K562 (cell line): ENCODE results near the gene SLC2A2. TPM values are rescaled to one million over a fixed set of nuclear protein-coding genes. Genes with fewer than 3 reads are reported as not detected.

Source experiments
- ATAC-seq: fragments of 200-7000 bp; cut with Tn5 transposase; 3 replicates; pipeline ENCODE4 v1.9.1; 2020; ENCODE audit warnings: moderate library complexity
- BruUV-seq: library from RNA; stranded (reverse); fragments of 400-500 nt; replicated peaks from 2 replicates; lab custom pipeline; 2021; lab: Mats Ljungman, UMichigan
- CTCF ChIA-PET: fragments of 300-600 bp; formaldehyde crosslinking; extraction: SDS; loops from one replicate; lab custom pipeline; 2021; ENCODE audit warnings: low intra/inter-chr PET ratio; lab: Yijun Ruan, JAX
- POLR2A ChIA-PET: fragments of 300-600, 350-650 bp; sonication (Branson Sonifier 250); formaldehyde crosslinking; extraction: SDS; loops from one replicate; lab custom pipeline; 2021; ENCODE audit warnings: antibody characterized with exemption, inconsistent platforms; lab: Yijun Ruan, JAX
- DNase-seq, 4 experiments: peaks; one replicate each; pipeline versions ENCODE4 v3.0.0 to v3.0.0-alpha.2; 2011 to 2018; ENCODE audit warnings: low spot score in 3 of 4, mixed read lengths in 3 of 4; ENCODE audit errors: extremely low read depth in 1 of 4
- FAIRE-seq: peaks from 2 replicates; lab custom pipeline; 2011; peaks lifted over from hg19 to GRCh38; lab: Jason Lieb, UNC
- H2AFZ ChIP-seq: 2 replicates; pipeline ENCODE4 v1.6.0; 2011; ENCODE audit warnings: low read depth, low read length, control low read depth, inconsistent platforms
- H3K27ac ChIP-seq: fragments of 200-600 bp; 3 replicates; pipeline ENCODE4 v1.8.0; 2011; ENCODE audit warnings: low read depth, mild to moderate bottlenecking, control low read depth, inconsistent platforms, low read length, moderate library complexity, mixed read lengths; ENCODE audit errors: extremely low read depth
- H3K27me3 ChIP-seq, 2 experiments: fragments of 300-600 bp in 1 of 2; 2 replicates in 1 of 2; 3 replicates in 1 of 2; pipeline versions ENCODE4 v1.6.0 to v1.8.0; 2011; ENCODE audit warnings: inconsistent platforms in 2 of 2, low read length in 2 of 2, mild to moderate bottlenecking in 1 of 2, mixed read lengths in 1 of 2, moderate library complexity in 1 of 2; ENCODE audit not compliant: control insufficient read depth in 2 of 2, insufficient read depth in 2 of 2
- H3K36me3 ChIP-seq: fragments of 300-600 bp; 3 replicates; pipeline ENCODE4 v1.8.0; 2011; ENCODE audit warnings: mild to moderate bottlenecking, low read length, inconsistent platforms; ENCODE audit not compliant: control insufficient read depth, insufficient read depth
- H3K4me1 ChIP-seq, 2 experiments: fragments of 200-600 bp in 1 of 2; replicated peaks in 1 of 2; 2 replicates in 1 of 2; 3 replicates in 1 of 2; pipeline versions ENCODE4 v1.5.1 to v1.8.0; 2011; ENCODE audit warnings: inconsistent platforms in 2 of 2, low read length in 2 of 2, mild to moderate bottlenecking in 1 of 2, mixed read lengths in 1 of 2, moderate library complexity in 1 of 2; ENCODE audit not compliant: control insufficient read depth in 2 of 2, insufficient read depth in 2 of 2
- H3K4me2 ChIP-seq: 2 replicates; pipeline ENCODE4 v1.6.1; 2011; ENCODE audit warnings: low read length, control low read depth, inconsistent platforms, mixed read lengths; ENCODE audit not compliant: insufficient read depth
- H3K4me3 ChIP-seq: fragments of 200-600 bp; sonication (generic), shearing (Covaris generic); 2 replicates; pipeline ENCODE4 v1.5.1; 2016; ENCODE audit warnings: control low read depth, inconsistent platforms
- H3K79me2 ChIP-seq: fragments of 200-600 bp; 3 replicates; pipeline ENCODE4 v1.8.0; 2011; ENCODE audit warnings: low read length, inconsistent platforms; ENCODE audit not compliant: control insufficient read depth, insufficient read depth
- H3K9ac ChIP-seq, 2 experiments: 2 replicates each; pipeline versions ENCODE4 v1.6.0 to v1.6.1; 2011; ENCODE audit warnings: low read depth in 2 of 2, low read length in 2 of 2, control low read depth in 1 of 2, inconsistent platforms in 1 of 2, mild to moderate bottlenecking in 1 of 2, mixed read lengths in 1 of 2; ENCODE audit not compliant: insufficient read depth in 1 of 2
- H3K9me1 ChIP-seq: one replicate; pipeline ENCODE4 v1.6.0; 2011; ENCODE audit warnings: inconsistent platforms, mild to moderate bottlenecking, low read length, moderate library complexity; ENCODE audit not compliant: control insufficient read depth, insufficient read depth
- H3K9me3 ChIP-seq: replicated peaks from 2 replicates; pipeline ENCODE4 v1.5.1; 2011; ENCODE audit warnings: low read depth, low read length, inconsistent platforms; ENCODE audit not compliant: control insufficient read depth, insufficient read depth
- H4K20me1 ChIP-seq: replicated peaks from 2 replicates; pipeline ENCODE4 v1.6.1; 2011; ENCODE audit warnings: low read length, inconsistent platforms, mixed read lengths; ENCODE audit not compliant: control insufficient read depth, insufficient read depth
- ATF1 ChIP-seq, 2 experiments: fragments of 450-650 bp in 1 of 2; IDR thresholded peaks; 2 replicates each; pipeline ENCODE4 v1.6.1; 2016; ENCODE audit warnings: missing compliant biosample characterization in 1 of 2, missing genetic modification characterization in 1 of 2
- MTA2 ChIP-seq: fragments of 450-650 bp; IDR thresholded peaks from 2 replicates; pipeline ENCODE4 v1.6.1; 2016; ENCODE audit warnings: low read depth
- POLR2AphosphoS2 ChIP-seq: IDR thresholded peaks from 2 replicates; pipeline ENCODE4 v1.6.1; 2012; ENCODE audit warnings: low read length, improper control_type of control experiment
- ZNF583 ChIP-seq: fragments of 250-450 bp; sonication (Bioruptor Pico); IDR thresholded peaks from 2 replicates; pipeline ENCODE4 v1.4.0; 2020
- WGBS: fragments of 100-300 bp; shearing (Covaris generic); methylation state at CpG from one replicate; pipeline ENCODE4 v1.1.6; 2016; ENCODE audit warnings: low coverage, mixed read lengths; ENCODE audit not compliant: insufficient coverage; ENCODE audit errors: missing lambda C conversion rate; 5-methylcytosine and 5-hydroxymethylcytosine counted together
- in situ Hi-C: fragments of 300-500 bp; cut with MboI; formaldehyde crosslinking; loops from 4 replicates; pipeline ENCODE4 v1.15.0; 2018; ENCODE audit warnings: inconsistent platforms, mixed read lengths
- intact Hi-C: fragments of 100-400 bp; cut with micrococcal nuclease; formaldehyde crosslinking; loops from 2 replicates; pipeline ENCODE4 v1.14.2; 2022
- polyA plus RNA-seq, 8 experiments: library from polyadenylated mRNA; depleted of rRNA in 4 of 8; stranded (reverse) in 5 of 8; unstranded in 3 of 8; fragments of >200 nt; fragmentation: Nextera tagmentation in 2 of 8; fragmentation: Illumina TruSeq in 1 of 8; extraction: Ambion mirVana in 2 of 8; extraction: Trizol in 1 of 8; gene quantifications; 2 replicates each; pipeline versions ENCODE4 v1.2.1 to v1.2.3, GENCODE V29; 2011 to 2014; ENCODE audit warnings: inconsistent platforms in 1 of 8, missing spikeins in 1 of 8
- total RNA-seq, 7 experiments: library from RNA; depleted of rRNA in 6 of 7; stranded (reverse); fragments of >200 nt in 6 of 7; fragmentation: Illumina TruSeq in 2 of 7; extraction: Trizol in 2 of 7; gene quantifications; 2 replicates each; pipeline versions ENCODE4 v1.2.1 to v1.2.3, GENCODE V29; 2011 to 2021; ENCODE audit warnings: low replicate concordance in 1 of 7
- TF ChIP-seq, protein P1 (sequence below): fragments of 450-650 bp; IDR thresholded peaks from 2 replicates; pipeline ENCODE4 v1.6.1; 2016; ENCODE audit warnings: low read depth, mild to moderate bottlenecking, moderate library complexity
- TF ChIP-seq, protein P2 (sequence below): fragments of 250-450 bp; sonication (Bioruptor Pico); IDR thresholded peaks from 2 replicates; pipeline ENCODE4 v1.4.0; 2020; ENCODE audit warnings: mild to moderate bottlenecking, moderate library complexity

The SLC2A2 gene
- total and polyA plus RNA-seq, 9 of the 15 experiments (the other 6 are each of a cell fraction or from before 2014, with no cell fraction given): 0.18 TPM; not detected in 8

DNA sequence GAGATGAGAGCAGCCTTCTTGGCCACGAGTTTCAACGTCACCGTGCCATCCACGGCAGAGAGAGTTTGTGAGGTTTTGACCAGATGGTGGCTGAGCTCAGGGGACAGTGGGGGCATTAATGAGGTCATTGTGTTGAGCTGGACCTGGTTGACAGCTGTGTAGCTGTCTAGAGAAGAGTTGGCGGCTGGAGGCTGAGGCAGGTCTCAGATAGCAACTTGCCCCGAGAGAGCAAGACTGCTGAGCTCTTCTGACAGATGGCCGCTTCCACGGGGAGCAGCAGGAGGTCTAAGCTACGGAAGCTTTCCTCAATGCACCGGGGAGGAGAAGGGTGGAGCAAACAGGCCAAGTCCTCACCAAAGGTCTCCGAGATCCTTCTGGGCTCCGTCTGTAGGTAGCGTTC is 73.3 kb downstream of the SLC2A2 start:
- TF ChIP-seq ATF1 (CRISPR knock-in tag; IDR thresholded peaks at IDR 0.05) (no peak), ATF1 (tag; IDR thresholded peaks at IDR 0.05) (0 out of 2 replicates have a peak, but pooled peaks have one; percentile 17)
- TF ChIP-seq, protein P1, sequence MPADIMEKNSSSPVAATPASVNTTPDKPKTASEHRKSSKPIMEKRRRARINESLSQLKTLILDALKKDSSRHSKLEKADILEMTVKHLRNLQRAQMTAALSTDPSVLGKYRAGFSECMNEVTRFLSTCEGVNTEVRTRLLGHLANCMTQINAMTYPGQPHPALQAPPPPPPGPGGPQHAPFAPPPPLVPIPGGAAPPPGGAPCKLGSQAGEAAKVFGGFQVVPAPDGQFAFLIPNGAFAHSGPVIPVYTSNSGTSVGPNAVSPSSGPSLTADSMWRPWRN: no peak
- TF ChIP-seq, all 486 proteins: peak for 1
- H3K27ac ChIP-seq: no peak overlapping the region; the same call in 2 of the 3 replicates
- peak overlapping the region; percentile 70 for H3K4me2 ChIP-seq
- ChIA-PET CTCF (no interaction called here), POLR2A (interaction anchor here (0.6 to 1.0 kb wide), 2 partner anchors 45 to 407 kb away, joined by 4 to 5 read pairs; partner anchors contain the start of gene EIF5A2)
- no peaks in the 10 kb centered on the region for H4K20me1 ChIP-seq
- no peaks in the 10 kb centered on the region for H3K79me2 ChIP-seq
- FAIRE-seq (peak; percentile 67), DNase-seq (peak in 2 of 4 experiments; percentile 22 to 54), ATAC-seq (peak; percentile 86)
- 0 out of 2 replicates have a peak, but pooled peaks cover 2% of the 10 kb centered on the region for H3K9me3 ChIP-seq
- intact Hi-C loops (loop anchor here (5.0 to 10.0 kb wide), 2 partner anchors 88 to 819 kb away; no protein-coding TSS in a partner anchor), in situ Hi-C loops (loop anchor here (25.0 kb wide), 1 partner anchor 1684 kb away; no protein-coding TSS in a partner anchor)
- H3K9me1 ChIP-seq: no peaks in the 10 kb centered on the region
- 10% methylated on average over 13 of the region's 13 CpGs for WGBS
- peaks cover 0 to 3% of the 10 kb centered on the region in 2 experiments; a peak in 1 of 5 replicates for H3K4me1 ChIP-seq
- no peaks in the 10 kb centered on the region for H3K36me3 ChIP-seq
- H3K27me3 ChIP-seq: peaks cover 0 to 8% of the 10 kb centered on the region in 2 experiments; a peak in 2 of 5 replicates
- H3K9ac ChIP-seq: peak overlapping the region; percentile 20 to 77; a peak in 2 of 4 replicates
- H3K4me3 ChIP-seq: peak overlapping the region; percentile 17; the same call in 1 of the 2 replicates
- no TSS peak for BruUV-seq
- peak overlapping the region; percentile 82 for H2AFZ ChIP-seq

DNA sequence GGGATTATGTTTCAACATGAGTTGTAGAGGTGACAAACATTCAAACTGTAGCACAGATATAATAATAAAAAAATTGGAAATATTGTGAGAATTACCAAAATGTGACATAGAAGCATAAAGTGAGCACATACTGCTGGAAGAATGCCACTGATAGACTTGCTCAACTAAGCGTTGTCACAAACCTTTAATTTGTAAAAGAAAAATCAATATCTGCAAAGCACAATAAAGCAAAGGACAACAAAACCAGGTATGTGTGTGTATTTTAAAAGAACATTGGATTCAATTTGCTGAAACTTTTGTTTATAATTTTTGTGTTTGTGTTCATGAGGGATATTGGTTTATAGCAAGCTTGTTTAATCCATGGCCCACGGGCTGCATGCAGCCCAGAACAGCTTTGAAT is 77.3 kb downstream of the SLC2A2 start:
- 4% methylated on average over 2 of the region's 2 CpGs for WGBS
- DNase-seq: no peak
- POLR2A ChIA-PET: no interaction called here
- TF ChIP-seq, protein P2, sequence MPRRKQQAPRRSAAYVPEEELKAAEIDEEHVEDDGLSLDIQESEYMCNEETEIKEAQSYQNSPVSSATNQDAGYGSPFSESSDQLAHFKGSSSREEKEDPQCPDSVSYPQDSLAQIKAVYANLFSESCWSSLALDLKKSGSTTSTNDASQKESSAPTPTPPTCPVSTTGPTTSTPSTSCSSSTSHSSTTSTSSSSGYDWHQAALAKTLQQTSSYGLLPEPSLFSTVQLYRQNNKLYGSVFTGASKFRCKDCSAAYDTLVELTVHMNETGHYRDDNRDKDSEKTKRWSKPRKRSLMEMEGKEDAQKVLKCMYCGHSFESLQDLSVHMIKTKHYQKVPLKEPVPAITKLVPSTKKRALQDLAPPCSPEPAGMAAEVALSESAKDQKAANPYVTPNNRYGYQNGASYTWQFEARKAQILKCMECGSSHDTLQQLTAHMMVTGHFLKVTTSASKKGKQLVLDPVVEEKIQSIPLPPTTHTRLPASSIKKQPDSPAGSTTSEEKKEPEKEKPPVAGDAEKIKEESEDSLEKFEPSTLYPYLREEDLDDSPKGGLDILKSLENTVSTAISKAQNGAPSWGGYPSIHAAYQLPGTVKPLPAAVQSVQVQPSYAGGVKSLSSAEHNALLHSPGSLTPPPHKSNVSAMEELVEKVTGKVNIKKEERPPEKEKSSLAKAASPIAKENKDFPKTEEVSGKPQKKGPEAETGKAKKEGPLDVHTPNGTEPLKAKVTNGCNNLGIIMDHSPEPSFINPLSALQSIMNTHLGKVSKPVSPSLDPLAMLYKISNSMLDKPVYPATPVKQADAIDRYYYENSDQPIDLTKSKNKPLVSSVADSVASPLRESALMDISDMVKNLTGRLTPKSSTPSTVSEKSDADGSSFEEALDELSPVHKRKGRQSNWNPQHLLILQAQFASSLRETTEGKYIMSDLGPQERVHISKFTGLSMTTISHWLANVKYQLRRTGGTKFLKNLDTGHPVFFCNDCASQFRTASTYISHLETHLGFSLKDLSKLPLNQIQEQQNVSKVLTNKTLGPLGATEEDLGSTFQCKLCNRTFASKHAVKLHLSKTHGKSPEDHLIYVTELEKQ (CRISPR knock-in tag): no peak
- no peak for TF ChIP-seq ZNF583 (CRISPR knock-in tag)
- no peak for TF ChIP-seq POLR2AphosphoS2
- TF ChIP-seq MTA2: no peak

More for the DNA sequence above, 77.3 kb downstream of the SLC2A2 start:
- no peaks in the 10 kb centered on the region for H3K79me2 ChIP-seq
- no peak overlapping the region for H3K4me3 ChIP-seq
- no peaks in the 10 kb centered on the region for H3K9me1 ChIP-seq
- peaks cover 8% of the 10 kb centered on the region; the same call in 1 of the 2 replicates for H3K9me3 ChIP-seq
- in situ Hi-C loops (no loop called here), intact Hi-C loops (no loop called here)
- no peak overlapping the region for H3K9ac ChIP-seq
- FAIRE-seq (no peak), ATAC-seq (no peak)
- H3K27ac ChIP-seq: no peak overlapping the region
- no peaks in the 10 kb centered on the region for H4K20me1 ChIP-seq
- peaks cover 0 to 8% of the 10 kb centered on the region in 2 experiments; a peak in 2 of 5 replicates for H3K4me1 ChIP-seq
- no TSS peak for BruUV-seq
- no peaks in the 10 kb centered on the region for H3K36me3 ChIP-seq
- peaks cover 0 to 8% of the 10 kb centered on the region in 2 experiments; a peak in 2 of 5 replicates for H3K27me3 ChIP-seq
- CTCF ChIA-PET: no interaction called here
- no peak overlapping the region for H3K4me2 ChIP-seq
- no peak overlapping the region for H2AFZ ChIP-seq
